DOHH2 (cell line): ENCODE data around the gene P2RY13.

ENCODE experiments used
- H3F3A ChIP-seq: fragments of 200-600 bp; sonication (generic), shearing (Covaris generic); 2 replicates; pipeline ENCODE4 v1.6.0; 2016; ENCODE audit warnings: antibody characterized with exemption, mild to moderate bottlenecking; ENCODE audit not compliant: control insufficient read depth, insufficient read depth
- H3K27ac ChIP-seq: fragments of 200-600 bp; sonication (generic); 2 replicates; pipeline ENCODE4 v1.5.1; 2014; ENCODE audit warnings: low read depth, mild to moderate bottlenecking, low read length, moderate library complexity
- H3K27me3 ChIP-seq: fragments of 200-600 bp; sonication (generic); 2 replicates; pipeline ENCODE4 v1.6.1; 2014; ENCODE audit warnings: mild to moderate bottlenecking, low read length, mixed read lengths; ENCODE audit not compliant: control insufficient read depth
- H3K36me3 ChIP-seq: fragments of 200-600 bp; sonication (generic); 2 replicates; pipeline ENCODE4 v1.6.1; 2014; ENCODE audit warnings: mild to moderate bottlenecking, low read length, moderate library complexity, mixed read lengths; ENCODE audit not compliant: control insufficient read depth
- H3K4me1 ChIP-seq: fragments of 200-600 bp; sonication (generic); 2 replicates; pipeline ENCODE4 v1.6.1; 2014; ENCODE audit warnings: mild to moderate bottlenecking, low read length, mixed read lengths; ENCODE audit not compliant: control insufficient read depth
- H3K4me2 ChIP-seq: fragments of 200-600 bp; sonication (generic); 2 replicates; pipeline ENCODE4 v1.6.0; 2014; ENCODE audit warnings: mild to moderate bottlenecking, low read length, moderate library complexity
- H3K4me3 ChIP-seq: fragments of 200-600 bp; sonication (generic); 2 replicates; pipeline ENCODE4 v1.5.1; 2014; ENCODE audit warnings: mild to moderate bottlenecking, low read length, mixed read lengths
- H3K79me2 ChIP-seq: fragments of 200-600 bp; sonication (generic); 2 replicates; pipeline ENCODE4 v1.6.1; 2014; ENCODE audit warnings: mild to moderate bottlenecking, low read length, mixed read lengths; ENCODE audit not compliant: control insufficient read depth
- H3K9me2 ChIP-seq: fragments of 200-600 bp; sonication (generic); replicated peaks from 2 replicates; pipeline ENCODE4 v1.6.1; 2014; ENCODE audit warnings: mild to moderate bottlenecking, low read length, mixed read lengths; ENCODE audit not compliant: control insufficient read depth
- H3K9me3 ChIP-seq: fragments of 200-600 bp; sonication (generic); 2 replicates; pipeline ENCODE4 v1.6.1; 2014; ENCODE audit warnings: antibody characterized with exemption, low read length, mixed read lengths; ENCODE audit not compliant: control insufficient read depth, insufficient read depth
- H4K20me1 ChIP-seq: fragments of 200-600 bp; sonication (generic); 2 replicates; pipeline ENCODE4 v1.6.0; 2014; ENCODE audit warnings: low read depth, mild to moderate bottlenecking, antibody characterized with exemption, low read length, moderate library complexity; ENCODE audit not compliant: control insufficient read depth, insufficient read depth
- EZH2phosphoT487 ChIP-seq: fragments of 200-600 bp; sonication (generic); IDR thresholded peaks from 2 replicates; pipeline ENCODE4 v1.6.1; 2017; ENCODE audit warnings: borderline replicate concordance, mild to moderate bottlenecking, antibody characterized with exemption, low read length, moderate library complexity, mixed read lengths
- TF ChIP-seq, protein P1 (sequence below): fragments of 200-600 bp; sonication (generic); IDR thresholded peaks from one replicate; pipeline ENCODE4 v1.5.1; 2014; ENCODE audit warnings: antibody characterized with exemption, mild to moderate bottlenecking, low read depth, low read length; ENCODE audit not compliant: poor library complexity, severe bottlenecking

The P2RY13 gene

DNA sequence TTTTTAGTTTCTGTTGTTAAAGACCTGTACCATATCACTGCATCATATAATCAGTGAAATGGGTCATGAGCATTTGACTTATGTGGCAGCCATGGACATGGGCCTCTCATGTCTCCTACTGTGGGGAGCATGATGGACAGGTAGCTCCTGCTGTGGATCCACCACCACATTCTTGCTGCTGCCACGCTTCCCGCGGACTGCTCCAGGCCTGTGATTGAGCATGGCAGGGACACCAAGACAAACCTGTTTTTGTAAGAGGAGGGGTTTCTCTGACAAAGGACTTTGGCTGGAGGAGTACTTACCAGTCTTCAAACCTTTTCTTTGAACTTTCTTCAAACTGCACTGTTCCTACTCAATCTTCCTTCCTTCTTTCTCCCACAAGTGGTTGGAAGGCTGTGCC lies 33.1 kb downstream of the P2RY13 start:
- H3K9me2 ChIP-seq = no peaks in the 10 kb centered on the region
- no peaks in the 10 kb centered on the region for H3K4me1 ChIP-seq
- H3K27me3 ChIP-seq = no peaks in the 10 kb centered on the region
- no peaks in the 10 kb centered on the region for H3K36me3 ChIP-seq
- no peak overlapping the region for H3K27ac ChIP-seq
- no peak overlapping the region for H3K4me3 ChIP-seq
- H3F3A ChIP-seq = no peaks in the 10 kb centered on the region
- H3K9me3 ChIP-seq = no peaks in the 10 kb centered on the region
- no peak overlapping the region for H3K4me2 ChIP-seq
- TF ChIP-seq, protein P1, sequence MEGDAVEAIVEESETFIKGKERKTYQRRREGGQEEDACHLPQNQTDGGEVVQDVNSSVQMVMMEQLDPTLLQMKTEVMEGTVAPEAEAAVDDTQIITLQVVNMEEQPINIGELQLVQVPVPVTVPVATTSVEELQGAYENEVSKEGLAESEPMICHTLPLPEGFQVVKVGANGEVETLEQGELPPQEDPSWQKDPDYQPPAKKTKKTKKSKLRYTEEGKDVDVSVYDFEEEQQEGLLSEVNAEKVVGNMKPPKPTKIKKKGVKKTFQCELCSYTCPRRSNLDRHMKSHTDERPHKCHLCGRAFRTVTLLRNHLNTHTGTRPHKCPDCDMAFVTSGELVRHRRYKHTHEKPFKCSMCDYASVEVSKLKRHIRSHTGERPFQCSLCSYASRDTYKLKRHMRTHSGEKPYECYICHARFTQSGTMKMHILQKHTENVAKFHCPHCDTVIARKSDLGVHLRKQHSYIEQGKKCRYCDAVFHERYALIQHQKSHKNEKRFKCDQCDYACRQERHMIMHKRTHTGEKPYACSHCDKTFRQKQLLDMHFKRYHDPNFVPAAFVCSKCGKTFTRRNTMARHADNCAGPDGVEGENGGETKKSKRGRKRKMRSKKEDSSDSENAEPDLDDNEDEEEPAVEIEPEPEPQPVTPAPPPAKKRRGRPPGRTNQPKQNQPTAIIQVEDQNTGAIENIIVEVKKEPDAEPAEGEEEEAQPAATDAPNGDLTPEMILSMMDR = no peak
- TF ChIP-seq EZH2phosphoT487 = no peak
- no peaks in the 10 kb centered on the region for H4K20me1 ChIP-seq
- no peaks in the 10 kb centered on the region for H3K79me2 ChIP-seq

DNA sequence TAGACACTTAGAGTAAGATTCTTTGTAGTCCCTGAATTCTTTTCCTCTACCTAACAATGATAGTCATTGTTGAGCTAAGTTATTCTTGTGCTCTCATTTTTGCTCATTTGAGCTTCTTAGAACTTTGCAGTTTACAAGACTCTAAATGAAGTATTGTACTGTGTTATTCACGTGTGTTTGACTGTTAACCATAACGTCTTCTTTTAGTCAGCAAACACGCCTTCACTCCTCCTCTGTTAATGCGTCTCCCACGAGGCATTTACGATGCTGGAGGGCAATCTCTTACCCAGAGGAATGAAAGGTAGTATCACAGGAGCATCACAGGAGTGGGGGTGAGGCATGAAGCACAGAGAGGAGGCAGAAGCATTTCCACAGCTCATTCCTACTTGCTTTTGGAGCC lies 36.2 kb downstream of the P2RY13 start:
- Histone ChIP-seq H3F3A (no peaks in the 10 kb centered on the region), H3K4me1 (no peaks in the 10 kb centered on the region), H3K9me2 (no peaks in the 10 kb centered on the region), H3K27ac (no peak overlapping the region), H3K27me3 (no peaks in the 10 kb centered on the region), H3K36me3 (no peaks in the 10 kb centered on the region), H3K9me3 (no peaks in the 10 kb centered on the region), H3K4me2 (no peak overlapping the region), H3K79me2 (no peaks in the 10 kb centered on the region), H4K20me1 (no peaks in the 10 kb centered on the region), H3K4me3 (no peak overlapping the region)
- no peak for TF ChIP-seq EZH2phosphoT487
- TF ChIP-seq, protein P1 = no peak

DNA sequence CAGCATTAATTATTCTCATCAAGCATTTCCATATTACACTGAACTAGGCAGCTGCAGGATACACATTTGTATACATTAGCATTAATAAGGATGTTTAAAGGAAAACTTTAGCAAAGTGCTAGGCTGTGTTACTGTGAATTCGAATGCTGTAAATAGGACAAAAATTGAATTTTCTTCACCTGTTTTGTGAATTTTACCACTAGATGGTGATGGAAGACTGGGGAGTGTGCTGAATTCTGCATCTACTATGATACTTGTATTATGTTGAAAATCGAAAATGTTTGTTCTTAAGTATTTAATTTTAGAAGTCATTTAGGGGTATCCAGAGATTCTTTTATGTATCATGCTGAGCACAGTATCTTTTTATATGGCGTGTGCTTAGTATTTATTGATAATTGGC lies 38.7 kb downstream of the P2RY13 start:
- H3K4me1 ChIP-seq = no peaks in the 10 kb centered on the region
- no peaks in the 10 kb centered on the region for H3K9me3 ChIP-seq
- H3F3A ChIP-seq = no peaks in the 10 kb centered on the region
- H3K9me2 ChIP-seq = no peaks in the 10 kb centered on the region
- no peaks in the 10 kb centered on the region for H4K20me1 ChIP-seq
- no peaks in the 10 kb centered on the region for H3K79me2 ChIP-seq
- H3K27me3 ChIP-seq = no peaks in the 10 kb centered on the region
- H3K4me2 ChIP-seq = no peak overlapping the region
- no peak overlapping the region for H3K4me3 ChIP-seq
- TF ChIP-seq, protein P1 = peak; percentile 54
- TF ChIP-seq EZH2phosphoT487 = no peak
- no peak overlapping the region for H3K27ac ChIP-seq
- H3K36me3 ChIP-seq = no peaks in the 10 kb centered on the region

DNA sequence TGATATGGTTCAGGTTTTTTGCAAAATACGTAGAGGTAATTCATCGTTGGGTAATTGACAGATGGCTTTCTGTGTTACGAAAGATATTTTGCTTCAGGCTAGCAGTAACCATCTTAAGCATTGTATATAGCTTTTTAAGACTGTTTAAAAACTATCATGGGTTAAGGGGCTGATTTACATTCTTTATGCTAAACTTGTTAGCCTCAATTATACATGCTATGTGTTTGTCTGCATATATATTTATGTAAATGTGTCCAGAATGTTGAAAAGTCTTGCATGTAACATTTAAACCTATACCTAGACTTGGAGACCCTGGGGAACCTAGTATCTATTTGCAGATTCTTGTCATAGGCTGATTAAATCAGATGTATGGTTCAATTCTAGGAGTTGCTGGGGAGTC lies 39.9 kb downstream of the P2RY13 start:
- TF ChIP-seq EZH2phosphoT487 = no peak
- TF ChIP-seq, protein P1 = no peak
- Histone ChIP-seq H3K4me1 (no peaks in the 10 kb centered on the region), H3F3A (no peaks in the 10 kb centered on the region)

More for the DNA sequence above, 39.9 kb downstream of the P2RY13 start:
- Histone ChIP-seq H4K20me1 (no peaks in the 10 kb centered on the region), H3K4me2 (no peak overlapping the region), H3K79me2 (no peaks in the 10 kb centered on the region), H3K36me3 (no peaks in the 10 kb centered on the region), H3K27ac (no peak overlapping the region), H3K27me3 (no peaks in the 10 kb centered on the region), H3K9me2 (no peaks in the 10 kb centered on the region), H3K9me3 (no peaks in the 10 kb centered on the region), H3K4me3 (no peak overlapping the region)
